ENCODE results near the gene DDX5.

DDX5 gene

DNA sequence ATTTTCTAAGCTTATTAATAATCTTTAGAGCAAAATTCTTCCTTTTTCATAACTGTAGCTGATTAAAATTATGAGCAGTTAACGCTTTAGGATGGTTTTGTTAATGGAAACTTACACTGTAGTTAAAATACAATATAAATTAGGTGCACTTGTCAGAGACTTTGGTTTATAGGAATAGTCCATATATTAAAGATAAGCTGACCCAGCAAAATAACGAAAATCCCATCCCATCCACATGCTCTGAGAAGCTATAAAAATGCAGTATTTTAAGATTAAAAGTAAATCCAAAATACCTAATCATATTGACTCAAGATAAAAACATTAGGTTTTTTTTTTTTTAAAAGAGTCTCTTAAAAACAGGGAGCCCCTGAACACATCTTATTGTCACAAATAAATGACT, 38.7 kb upstream of the DDX5 start:
- Histone ChIP-seq H3K27me3 (replicated peaks; ENCODE audit: control insufficient read depth, insufficient read depth, low read length) (no peaks in the 10 kb centered on the region), H3K4me3 (replicated peaks; ENCODE audit: low read depth, low read length) (no peak overlapping the region), H3K36me3 (ENCODE audit: control insufficient read depth, insufficient read depth, low read length) (peaks cover 4% of the 10 kb centered on the region; the same call in 1 of the 2 replicates)
- no peak for DNase-seq (ENCODE audit: extremely low read depth, insufficient read length)
- TF ChIP-seq, protein P1, sequence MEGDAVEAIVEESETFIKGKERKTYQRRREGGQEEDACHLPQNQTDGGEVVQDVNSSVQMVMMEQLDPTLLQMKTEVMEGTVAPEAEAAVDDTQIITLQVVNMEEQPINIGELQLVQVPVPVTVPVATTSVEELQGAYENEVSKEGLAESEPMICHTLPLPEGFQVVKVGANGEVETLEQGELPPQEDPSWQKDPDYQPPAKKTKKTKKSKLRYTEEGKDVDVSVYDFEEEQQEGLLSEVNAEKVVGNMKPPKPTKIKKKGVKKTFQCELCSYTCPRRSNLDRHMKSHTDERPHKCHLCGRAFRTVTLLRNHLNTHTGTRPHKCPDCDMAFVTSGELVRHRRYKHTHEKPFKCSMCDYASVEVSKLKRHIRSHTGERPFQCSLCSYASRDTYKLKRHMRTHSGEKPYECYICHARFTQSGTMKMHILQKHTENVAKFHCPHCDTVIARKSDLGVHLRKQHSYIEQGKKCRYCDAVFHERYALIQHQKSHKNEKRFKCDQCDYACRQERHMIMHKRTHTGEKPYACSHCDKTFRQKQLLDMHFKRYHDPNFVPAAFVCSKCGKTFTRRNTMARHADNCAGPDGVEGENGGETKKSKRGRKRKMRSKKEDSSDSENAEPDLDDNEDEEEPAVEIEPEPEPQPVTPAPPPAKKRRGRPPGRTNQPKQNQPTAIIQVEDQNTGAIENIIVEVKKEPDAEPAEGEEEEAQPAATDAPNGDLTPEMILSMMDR (IDR thresholded peaks at IDR 0.05; ENCODE audit: insufficient read depth, low read length, poor library complexity, severe bottlenecking), result no peak

- no peak for DNase-seq (ENCODE audit: extremely low read depth, insufficient read length)
- Histone ChIP-seq H3K27me3 (replicated peaks; ENCODE audit: control insufficient read depth, insufficient read depth, low read length) (no peaks in the 10 kb centered on the region), H3K4me3 (replicated peaks; ENCODE audit: low read depth, low read length) (no peak overlapping the region), H3K36me3 (ENCODE audit: control insufficient read depth, insufficient read depth, low read length) (peaks cover 13% of the 10 kb centered on the region)
- TF ChIP-seq, protein P1 (IDR thresholded peaks at IDR 0.05; ENCODE audit: insufficient read depth, low read length, poor library complexity, severe bottlenecking), result no peak
These were observed 34.2 kb upstream of the DDX5 start for GRCh38 chr17:64540118-64540776.

DNA sequence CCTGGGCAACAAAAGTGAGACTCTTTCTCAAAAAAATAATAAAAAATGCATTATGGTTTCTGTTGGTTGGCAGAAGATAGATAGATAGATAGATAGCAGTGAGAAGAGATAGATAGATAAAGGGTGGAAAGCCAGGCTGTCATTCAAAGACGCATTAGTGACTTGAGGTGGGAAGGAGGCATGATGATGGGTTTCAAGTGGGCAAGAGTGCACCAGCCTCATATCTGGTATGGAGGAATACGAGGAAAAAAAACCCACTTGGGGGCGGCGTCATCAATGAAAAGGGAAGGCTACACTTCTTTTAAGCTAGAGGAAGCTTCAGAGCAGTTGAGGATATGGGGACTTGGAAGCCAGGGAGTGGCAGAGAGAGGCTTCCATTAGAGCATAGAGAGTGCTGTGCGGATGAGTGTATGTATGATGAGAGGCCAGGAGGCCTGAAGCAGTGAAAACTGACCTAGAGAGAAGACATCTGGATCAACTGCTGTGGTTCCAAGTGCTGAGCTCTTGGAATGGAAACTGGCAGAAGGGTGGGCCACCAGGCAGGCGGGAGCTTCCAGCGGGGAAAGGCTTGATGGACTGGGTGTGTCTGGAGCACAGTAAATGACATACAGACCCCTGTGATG, 32.5 kb upstream of the DDX5 start:
- Histone ChIP-seq H3K27me3 (replicated peaks; ENCODE audit: control insufficient read depth, insufficient read depth, low read length) (no peaks in the 10 kb centered on the region), H3K4me3 (replicated peaks; ENCODE audit: low read depth, low read length) (no peak overlapping the region), H3K36me3 (ENCODE audit: control insufficient read depth, insufficient read depth, low read length) (peaks cover 21% of the 10 kb centered on the region)
- TF ChIP-seq, protein P1 (IDR thresholded peaks at IDR 0.05; ENCODE audit: insufficient read depth, low read length, poor library complexity, severe bottlenecking), result no peak
- DNase-seq (ENCODE audit: extremely low read depth, insufficient read length), result no peak

DNA sequence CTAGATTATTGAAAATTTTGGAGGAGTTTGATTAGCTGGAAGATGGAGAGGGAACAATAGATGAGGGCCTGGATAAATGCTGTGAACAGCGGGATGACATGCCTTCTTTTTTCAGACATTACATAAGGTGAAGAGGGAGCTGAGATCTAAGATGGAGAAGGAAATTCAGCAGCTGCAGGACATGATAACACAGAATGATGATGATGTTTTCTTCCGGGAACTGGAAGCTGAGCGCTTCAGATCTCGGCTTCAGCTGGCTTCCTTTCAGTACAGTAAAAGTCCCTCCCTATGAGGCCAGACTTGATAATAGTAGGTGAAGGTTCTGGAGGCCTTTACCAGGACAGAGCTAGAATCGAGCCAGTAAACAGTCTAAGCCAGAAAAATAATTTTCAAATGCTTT, 31.4 kb upstream of the DDX5 start:
- Histone ChIP-seq H3K27me3 (replicated peaks; ENCODE audit: control insufficient read depth, insufficient read depth, low read length) (no peaks in the 10 kb centered on the region), H3K36me3 (ENCODE audit: control insufficient read depth, insufficient read depth, low read length) (peaks cover 21% of the 10 kb centered on the region), H3K4me3 (replicated peaks; ENCODE audit: low read depth, low read length) (no peak overlapping the region)
- TF ChIP-seq, protein P1 (IDR thresholded peaks at IDR 0.05; ENCODE audit: insufficient read depth, low read length, poor library complexity, severe bottlenecking), result no peak
- DNase-seq (ENCODE audit: extremely low read depth, insufficient read length), result no peak

GRCh38 chr17:64536913-64537312, 30.8 kb upstream of the DDX5 start:
- DNase-seq (ENCODE audit: extremely low read depth, insufficient read length), result no peak
- Histone ChIP-seq H3K27me3 (replicated peaks; ENCODE audit: control insufficient read depth, insufficient read depth, low read length) (no peaks in the 10 kb centered on the region), H3K36me3 (ENCODE audit: control insufficient read depth, insufficient read depth, low read length) (peaks cover 26% of the 10 kb centered on the region), H3K4me3 (replicated peaks; ENCODE audit: low read depth, low read length) (no peak overlapping the region)
- TF ChIP-seq, protein P1 (IDR thresholded peaks at IDR 0.05; ENCODE audit: insufficient read depth, low read length, poor library complexity, severe bottlenecking), result no peak
